Erythroblast (primary cell): ENCODE measurements around the gene SLC39A3.

Source experiments
- DNase-seq, 2 experiments: peaks; one replicate each; lab custom pipeline; 2025; lab: John Stamatoyannopoulos, UW
- GATA1 ChIP-seq: IDR thresholded peaks from 2 replicates; pipeline ENCODE4 v1.6.1; 2011; ENCODE audit warnings: low read depth, mild to moderate bottlenecking, control low read depth, low read length, moderate library complexity
- POLR2A ChIP-seq: IDR thresholded peaks from 2 replicates; pipeline ENCODE4 v1.6.1; 2011; ENCODE audit warnings: mild to moderate bottlenecking, low read length

Gene SLC39A3

DNA sequence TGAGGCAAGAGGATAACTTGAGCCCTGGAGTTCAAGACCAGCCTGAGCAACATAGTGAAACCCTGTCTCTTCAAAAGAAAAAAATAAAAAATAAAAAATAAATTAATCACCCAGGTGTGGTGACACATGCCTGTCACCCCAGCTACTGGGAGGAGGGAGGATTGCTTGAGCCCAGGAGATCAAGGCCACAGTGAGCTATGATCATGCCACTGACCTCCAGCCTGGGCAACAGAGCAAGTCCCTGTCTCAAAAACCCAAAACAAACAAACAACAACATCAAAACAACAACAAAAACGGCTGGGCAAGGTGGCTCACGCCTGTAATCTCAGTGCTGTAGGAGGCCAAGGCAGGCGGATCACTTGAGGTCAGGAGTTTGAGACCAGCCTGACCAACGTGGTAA is 4.3 kb upstream of the SLC39A3 start:
- TF ChIP-seq GATA1 (no peak), POLR2A (no peak)

DNA sequence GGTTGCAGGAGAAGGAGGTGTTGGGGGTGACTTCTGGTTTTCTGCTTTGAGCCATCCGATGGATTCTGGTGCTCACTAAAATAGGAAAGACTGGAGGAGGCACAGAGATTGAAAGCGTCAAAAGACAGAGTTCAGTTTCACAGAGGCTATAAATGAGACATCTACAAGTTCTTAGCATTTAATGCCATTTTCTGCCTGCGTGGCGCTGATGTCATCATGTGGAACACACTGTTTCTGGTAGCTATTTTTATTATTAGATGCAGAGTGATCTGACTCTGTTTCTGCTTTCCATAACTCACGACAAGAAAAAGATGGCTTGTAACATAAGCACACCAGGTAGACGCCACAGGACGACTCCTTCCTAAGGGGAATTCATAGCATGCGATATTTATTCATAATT is 3.3 kb upstream of the SLC39A3 start:
- no peak for DNase-seq
- TF ChIP-seq GATA1, result no peak
- TF ChIP-seq POLR2A, result no peak

More for the DNA sequence above, 4.3 kb upstream of the SLC39A3 start:
- no peak for DNase-seq

DNA sequence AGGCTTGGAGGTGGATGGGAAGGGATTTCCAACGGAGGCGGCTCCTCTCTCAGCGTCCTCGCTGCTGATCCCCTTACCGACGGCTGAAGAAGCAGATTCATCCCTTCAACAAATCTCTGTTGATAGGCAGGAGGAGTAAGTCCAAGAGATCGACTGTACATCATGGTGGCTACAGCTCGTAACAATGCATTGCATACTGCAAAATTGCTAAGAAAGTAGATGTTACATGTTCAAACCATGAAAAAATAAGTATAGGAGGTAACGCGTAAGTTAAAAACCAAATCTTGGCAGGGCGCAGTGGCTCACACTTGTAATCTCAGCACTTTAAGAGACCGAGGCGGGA is 468 bp upstream of the SLC39A3 start:
- no peak for DNase-seq
- TF ChIP-seq GATA1, result no peak
- no peak for TF ChIP-seq POLR2A

DNA sequence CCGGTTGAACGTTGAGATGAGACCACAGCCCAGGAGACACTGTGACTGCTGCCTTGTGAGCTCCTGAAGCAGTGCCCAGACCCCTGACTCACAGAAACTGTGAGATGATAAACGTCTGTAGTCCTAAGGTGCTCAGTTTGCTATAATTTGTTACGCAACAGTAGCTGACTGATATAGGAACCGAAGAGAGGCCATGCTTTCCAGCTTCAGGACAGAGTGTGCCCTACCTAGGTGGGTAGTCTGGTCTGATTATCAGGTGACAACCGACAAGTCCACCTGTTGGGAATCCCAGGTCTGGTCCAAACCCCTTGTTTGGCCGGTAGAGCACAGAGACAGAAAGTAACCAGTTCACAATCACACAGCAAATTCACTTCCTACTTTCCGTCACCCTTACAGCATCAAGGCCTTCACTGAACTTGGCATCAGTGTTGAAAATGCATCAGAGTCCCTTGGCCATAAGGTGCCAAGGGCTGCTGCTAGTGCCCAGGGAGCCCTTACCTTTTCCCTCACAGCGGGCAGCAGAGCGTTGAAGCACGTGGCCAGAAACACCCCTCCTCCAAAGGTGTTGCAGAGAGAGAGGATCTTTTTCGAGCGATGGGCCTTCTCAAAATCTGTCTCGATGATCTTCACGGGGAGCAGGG is 3.1 kb downstream of the SLC39A3 start:
- DNase-seq, result no peak
- TF ChIP-seq GATA1, result no peak
- peak; percentile 31 for TF ChIP-seq POLR2A

DNA sequence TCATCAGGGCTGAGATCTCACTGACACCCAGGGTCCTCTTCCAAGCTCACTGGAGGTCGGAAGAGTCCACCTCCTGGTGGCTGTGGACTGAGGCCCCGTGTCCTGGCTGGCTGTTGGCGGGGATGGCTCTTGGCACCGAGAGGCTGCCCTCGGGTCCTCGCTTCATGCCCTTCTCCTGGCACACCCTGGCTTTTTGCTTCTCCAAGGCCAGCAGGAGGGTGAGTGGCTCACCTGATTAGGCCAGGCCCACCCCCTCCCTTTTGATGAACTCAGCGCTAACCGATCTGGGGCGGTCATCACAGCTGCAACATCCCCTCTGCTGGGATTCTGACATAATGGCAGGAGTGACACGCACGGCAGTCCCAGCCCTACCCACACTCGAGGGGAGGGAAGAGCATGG is 4.4 kb downstream of the SLC39A3 start:
- no peak for DNase-seq
- TF ChIP-seq GATA1, result no peak

DNA sequence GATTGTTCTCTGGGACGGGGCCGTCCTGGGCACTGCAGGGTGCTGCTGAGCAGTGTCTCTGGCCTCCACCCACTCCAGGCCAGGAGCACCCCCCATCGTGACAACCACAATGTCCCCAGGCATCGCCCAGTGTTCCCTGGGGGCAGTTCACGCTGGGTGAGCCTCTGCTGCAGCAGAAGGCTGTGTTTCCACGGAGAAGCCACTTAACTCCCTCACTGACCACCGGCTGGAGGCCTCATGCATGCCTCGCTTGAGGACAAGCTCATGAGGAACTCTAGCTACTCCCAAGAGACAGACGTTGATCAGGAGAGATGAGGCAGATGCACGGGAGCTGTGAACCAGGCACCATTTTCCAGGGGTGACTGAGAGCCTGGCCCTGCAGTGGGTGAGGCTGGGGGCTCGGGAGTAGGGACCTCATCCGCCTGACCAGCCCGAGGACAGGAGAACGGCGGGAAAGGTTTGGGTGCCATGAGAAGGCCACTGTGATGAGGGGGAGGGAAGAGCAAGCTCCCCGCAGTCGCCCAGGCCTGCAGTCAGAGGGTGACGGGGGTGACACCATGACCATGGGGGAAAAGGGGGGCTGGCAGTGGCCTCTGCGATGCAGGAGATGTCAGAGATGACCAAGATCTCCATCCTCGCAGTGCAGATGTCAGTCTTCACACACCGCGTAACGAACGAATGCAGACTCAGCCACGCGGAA is 5.1 kb downstream of the SLC39A3 start:
- no peak for DNase-seq
- TF ChIP-seq POLR2A (no peak), GATA1 (no peak)

DNA sequence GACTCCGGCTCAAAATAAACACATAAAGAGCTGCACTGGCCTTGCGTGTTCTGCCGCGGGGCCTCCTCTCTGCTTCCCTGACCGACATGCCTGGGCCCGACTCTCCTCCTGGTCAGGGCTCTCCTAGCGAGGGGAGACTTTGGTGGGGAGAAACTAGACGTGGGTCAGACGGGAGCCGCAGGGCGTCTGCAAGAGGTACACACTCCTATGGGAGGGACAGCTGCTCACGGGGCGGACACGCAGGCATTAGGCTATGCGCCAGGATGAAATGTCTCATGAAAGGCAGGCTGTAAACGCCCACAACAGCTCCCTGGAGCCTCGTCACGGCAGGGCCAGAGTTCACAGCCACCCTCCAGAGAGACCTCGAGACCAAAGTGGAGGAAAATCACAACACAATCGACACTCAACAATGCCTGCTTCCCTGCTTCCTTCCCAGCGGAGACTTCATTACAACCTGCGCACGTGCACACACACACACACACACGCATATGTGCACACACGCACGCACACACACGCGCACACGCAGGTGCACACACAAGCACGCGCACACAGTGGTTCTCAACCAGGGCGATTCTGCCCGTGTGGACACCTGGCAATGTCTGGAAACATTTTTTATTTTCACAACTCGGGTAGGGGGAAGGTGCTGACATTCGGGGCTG is 5.8 kb downstream of the SLC39A3 start:
- TF ChIP-seq GATA1, result no peak
- no peak for TF ChIP-seq POLR2A
- no peak for DNase-seq

DNA sequence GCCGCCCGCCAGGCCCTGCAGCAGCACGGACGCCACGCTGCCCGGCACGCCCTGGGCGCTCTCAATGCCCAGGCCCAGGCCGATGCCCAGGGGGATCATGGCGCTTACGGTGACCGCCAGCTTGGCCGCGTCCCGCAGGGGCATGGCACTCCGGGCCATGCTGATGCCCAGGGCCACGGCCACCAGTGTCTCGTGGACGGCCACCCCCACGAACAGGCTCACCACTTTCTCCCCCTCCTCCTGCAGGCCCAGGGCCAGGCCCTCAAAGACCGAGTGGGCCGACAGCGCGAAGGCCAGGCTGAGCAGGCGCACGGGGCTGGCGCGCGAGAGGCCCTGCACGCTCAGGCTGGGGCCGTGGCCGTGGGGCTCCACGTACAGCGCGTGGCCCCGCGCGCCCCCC is 6.9 kb downstream of the SLC39A3 start:
- TF ChIP-seq POLR2A (no peak), GATA1 (no peak)
- DNase-seq, result no peak

DNA sequence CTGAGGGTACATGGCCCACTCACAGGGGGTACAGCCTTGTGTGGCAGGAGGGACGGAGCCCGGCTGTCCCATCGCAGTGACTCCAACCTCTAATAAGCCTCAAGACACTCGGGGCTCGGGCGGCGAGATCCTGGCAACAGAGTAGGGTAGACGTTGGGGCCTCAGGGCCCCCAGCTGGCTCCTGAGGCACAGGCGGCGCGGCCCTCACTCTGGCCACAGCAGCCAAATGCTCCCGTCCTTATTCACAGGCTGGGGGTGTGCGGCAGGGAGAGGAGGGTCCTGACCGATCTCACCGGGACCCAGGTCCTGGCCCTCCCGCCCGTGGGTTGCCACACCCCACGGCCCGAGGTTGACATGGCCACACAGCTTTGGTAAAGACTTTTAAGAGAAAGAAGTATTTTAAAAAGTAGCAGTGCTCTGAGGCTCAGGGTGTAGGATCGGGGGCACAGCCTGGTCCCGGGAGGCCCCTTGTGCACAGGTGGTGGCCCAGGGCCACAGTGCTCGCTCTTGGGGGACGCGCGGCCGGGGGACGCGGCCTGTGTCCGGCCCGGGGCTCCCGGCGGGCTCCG is 7.6 kb downstream of the SLC39A3 start:
- DNase-seq, result no peak
- TF ChIP-seq POLR2A (no peak), GATA1 (no peak)

DNA sequence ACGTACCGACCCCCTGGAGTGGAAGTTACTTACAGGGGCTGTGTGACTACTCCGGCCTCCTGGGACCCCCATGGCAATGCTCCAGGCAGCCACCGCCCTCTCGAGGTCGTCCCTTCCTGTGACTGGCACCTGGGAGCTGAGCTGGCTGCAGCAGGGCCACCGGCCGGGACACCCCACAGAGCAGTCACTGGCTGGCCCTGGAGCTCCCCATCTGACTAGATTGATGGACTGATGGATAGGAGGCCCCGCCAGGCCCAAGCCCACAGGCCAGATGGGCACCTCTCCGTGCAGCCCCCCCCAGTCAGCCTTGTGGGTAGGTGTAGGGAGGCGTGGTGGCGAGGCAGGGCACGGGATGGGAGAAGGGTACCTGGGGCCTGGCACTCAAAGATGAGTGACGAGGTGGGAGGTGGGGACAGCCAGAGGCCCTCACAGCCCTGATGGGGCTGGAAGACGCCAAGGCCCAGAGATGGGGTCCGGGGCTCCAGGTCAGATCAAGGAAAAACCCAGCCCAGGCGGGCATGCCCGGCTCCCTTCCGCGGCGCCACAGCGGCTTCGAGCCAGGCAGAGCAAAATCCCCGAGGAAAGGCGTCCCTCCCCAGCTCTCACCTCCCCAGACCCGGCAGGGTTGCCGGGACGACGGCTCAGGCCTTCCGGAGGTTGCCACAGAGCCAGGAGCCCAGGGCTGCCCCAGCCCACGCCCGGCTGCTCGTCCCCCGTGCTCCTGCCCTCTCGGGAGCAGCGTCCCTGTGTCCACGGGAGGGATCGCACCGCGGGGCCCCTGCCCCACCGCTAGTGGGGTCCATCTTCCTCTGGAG is 8.4 kb downstream of the SLC39A3 start:
- no peak for DNase-seq
- TF ChIP-seq POLR2A (no peak), GATA1 (no peak)

DNA sequence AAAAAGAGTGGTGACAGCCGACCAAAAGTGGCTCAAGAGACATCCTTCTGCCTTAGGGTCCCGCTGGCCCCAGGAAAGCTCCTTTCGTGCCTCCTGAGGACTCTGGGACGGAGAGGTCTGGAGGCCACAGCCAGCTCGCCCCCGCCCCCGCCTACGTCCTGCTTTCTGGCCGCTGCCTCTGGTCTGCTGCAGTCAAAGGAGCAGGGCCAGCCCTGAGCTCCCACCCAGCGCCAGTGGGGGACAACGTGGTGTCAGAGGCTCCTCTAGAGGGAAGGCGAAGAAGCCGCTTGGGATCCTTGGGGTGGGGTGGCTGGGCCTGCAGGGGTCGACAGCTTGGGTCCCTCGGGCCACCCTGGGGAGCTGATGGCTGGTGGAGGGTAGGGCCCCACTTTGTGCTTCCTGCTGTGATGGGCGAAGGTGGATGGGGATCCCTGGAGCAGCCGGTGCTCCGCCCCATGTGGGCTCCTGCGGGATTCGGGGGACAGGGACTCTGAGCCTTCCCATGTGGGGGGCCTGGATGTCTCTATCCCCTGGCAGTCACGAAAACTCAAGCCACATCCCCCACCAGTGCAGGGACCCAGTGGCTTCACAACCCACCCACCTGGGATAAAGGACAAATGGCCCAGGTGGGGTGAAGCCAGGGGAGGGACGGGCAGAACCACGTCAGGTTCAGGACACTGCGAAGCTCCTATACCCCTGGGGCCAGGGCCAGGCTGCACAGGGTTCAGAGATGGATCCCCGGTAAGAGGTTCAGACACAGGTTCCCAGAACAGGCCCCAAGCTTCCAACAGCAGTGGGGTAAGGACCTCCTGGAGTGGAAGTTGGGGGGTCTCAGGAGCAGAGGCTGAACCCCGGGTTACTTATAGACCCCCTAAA is 9.6 kb downstream of the SLC39A3 start:
- TF ChIP-seq POLR2A (no peak), GATA1 (no peak)
- DNase-seq, result no peak

DNA sequence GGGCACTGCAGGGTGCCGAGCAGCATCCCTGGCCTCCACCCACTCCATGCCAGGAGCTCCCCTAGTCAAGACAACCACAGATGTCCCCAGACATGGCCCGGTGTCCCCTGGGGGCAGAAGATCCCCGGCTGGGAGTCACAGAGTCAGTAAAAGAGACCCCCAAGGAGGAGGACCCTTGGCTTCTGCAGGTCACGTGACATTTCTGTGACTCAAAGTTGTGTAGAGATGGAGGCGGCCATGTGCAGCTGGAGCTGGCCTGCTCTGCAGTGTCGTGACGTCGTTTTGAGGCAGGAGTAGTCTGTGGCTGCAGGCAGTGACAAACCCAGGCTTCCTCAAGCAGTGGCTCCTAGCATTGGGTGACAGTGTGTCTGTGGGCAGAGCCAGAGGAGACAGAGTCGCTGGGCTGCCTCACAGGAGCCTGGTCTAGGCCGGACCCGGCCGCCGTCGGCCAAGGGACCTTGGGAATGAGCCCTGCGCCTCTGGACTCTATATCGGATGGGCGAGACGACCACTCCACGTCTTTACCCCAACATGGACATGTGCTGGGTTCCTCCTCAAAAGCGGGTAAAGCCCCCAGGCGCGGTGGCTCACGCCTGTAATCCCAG is 10.9 kb downstream of the SLC39A3 start:
- DNase-seq, result no peak
- TF ChIP-seq GATA1 (no peak), POLR2A (no peak)
